Muscle of arm (tissue), 12 donors: ENCODE data around the gene SOHLH1. TPM values are rescaled to one million over a fixed set of nuclear protein-coding genes. Genes with fewer than 3 reads are reported as not detected.

Source experiments
- DNase-seq: peaks from one replicate; pipeline ENCODE4 v3.0.0-alpha.2; 2013
- polyA plus RNA-seq, 12 donors: library from polyadenylated mRNA; unstranded; fragments of 120-200 nt; gene quantifications; one replicate each; pipeline ENCODE4 v1.2.1, GENCODE V29; 2013; ENCODE audit not compliant: insufficient read length in 12 of 12

Gene SOHLH1
- polyA plus RNA-seq, 12 donors: 0.10 to 0.30 (median 0.13) TPM; not detected in 6

- peak; percentile 51 for DNase-seq
Observed at GRCh38 chr9:135704483-135704882, 5.2 kb upstream of the SOHLH1 start.

- no peak for DNase-seq
Observed at GRCh38 chr9:135703726-135704125, 4.4 kb upstream of the SOHLH1 start.

- DNase-seq: peak; percentile 35
Observed at GRCh38 chr9:135701959-135702721, 2.9 kb upstream of the SOHLH1 start, which contains the start of gene KCNT1. Gene KCNT1 (plus strand): TSS chr9:135702185. CDS start chr9:135702259, 74 bp downstream.

- no peak for DNase-seq
Observed at GRCh38 chr9:135701067-135701958, 2.0 kb upstream of the SOHLH1 start.

- DNase-seq: no peak
Observed at GRCh38 chr9:135700525-135700924, 1.2 kb upstream of the SOHLH1 start.

GRCh38 chr9:135698767-135699166 is 514 bp downstream of the SOHLH1 start:
- no peak for DNase-seq

GRCh38 chr9:135698236-135698635 is 1.0 kb downstream of the SOHLH1 start:
- DNase-seq: no peak

- no peak for DNase-seq
Observed at GRCh38 chr9:135697226-135697625, 2.1 kb downstream of the SOHLH1 start.

- no peak for DNase-seq
Observed at GRCh38 chr9:135696446-135696845, 2.8 kb downstream of the SOHLH1 start.

- no peak for DNase-seq
Observed at GRCh38 chr9:135695642-135696041, 3.6 kb downstream of the SOHLH1 start.

GRCh38 chr9:135695036-135695435 is 4.2 kb downstream of the SOHLH1 start:
- no peak for DNase-seq

- DNase-seq: no peak
Observed at GRCh38 chr9:135694414-135694813, 4.9 kb downstream of the SOHLH1 start.

- no peak for DNase-seq
Observed at GRCh38 chr9:135693771-135694170, 5.5 kb downstream of the SOHLH1 start.

- no peak for DNase-seq
Observed at GRCh38 chr9:135693265-135693664, 6.0 kb downstream of the SOHLH1 start.

- DNase-seq: no peak
Observed at GRCh38 chr9:135692410-135692809, 6.9 kb downstream of the SOHLH1 start.

- DNase-seq: no peak
Observed at GRCh38 chr9:135690836-135691570, 8.3 kb downstream of the SOHLH1 start.

- no peak for DNase-seq
Observed at GRCh38 chr9:135689011-135689410, 10.3 kb downstream of the SOHLH1 start.

GRCh38 chr9:135687216-135687615 is 12.1 kb downstream of the SOHLH1 start:
- no peak for DNase-seq

GRCh38 chr9:135684691-135685090 is 14.6 kb downstream of the SOHLH1 start:
- DNase-seq: no peak

GRCh38 chr9:135683401-135684034 is 15.8 kb downstream of the SOHLH1 start:
- DNase-seq: no peak

- no peak for DNase-seq
Observed at GRCh38 chr9:135681161-135681560, 18.1 kb downstream of the SOHLH1 start.

GRCh38 chr9:135680056-135680455 is 19.2 kb downstream of the SOHLH1 start:
- no peak for DNase-seq
